ENCODE data around the gene ZCWPW1. TPM values are rescaled to one million over a fixed set of nuclear protein-coding genes. Genes with fewer than 3 reads are reported as not detected.
"Not testable (repeated sequence)": the region's sequence is repeated elsewhere in the genome, so short reads cannot be mapped to it uniquely, and the experiment has no call there.

The ZCWPW1 gene
- total RNA-seq, 1 experiment from 2014 or later, result 1.1 TPM

- Histone ChIP-seq H3K27me3 (no peaks in the 10 kb centered on the region), H3K27ac (no peak overlapping the region), H3K9me3 (replicated peaks) (no peaks in the 10 kb centered on the region), H3K4me1 (0 out of 2 replicates have a peak, but pooled peaks cover 3% of the 10 kb centered on the region), H3K4me3 (no peak overlapping the region), H3K36me3 (no peaks in the 10 kb centered on the region)
- no peak for DNase-seq
Measured at GRCh38 chr7:100466653-100467605, 38.4 kb upstream of the ZCWPW1 start.

GRCh38 chr7:100465702-100466311 lies 37.3 kb upstream of the ZCWPW1 start:
- Histone ChIP-seq H3K9me3 (replicated peaks) (no peaks in the 10 kb centered on the region), H3K4me3 (peak overlapping the region; percentile 32; the same call in 1 of the 2 replicates), H3K27ac (no peak overlapping the region), H3K36me3 (no peaks in the 10 kb centered on the region), H3K4me1 (0 out of 2 replicates have a peak, but pooled peaks cover 3% of the 10 kb centered on the region), H3K27me3 (no peaks in the 10 kb centered on the region)
- DNase-seq, result peak; percentile 79 to 88

GRCh38 chr7:100465299-100465698 lies 36.8 kb upstream of the ZCWPW1 start:
- H3K27ac ChIP-seq, result no peak overlapping the region

GRCh38 chr7:100464791-100465190 lies 36.3 kb upstream of the ZCWPW1 start:
- Histone ChIP-seq H3K4me3 (no peak overlapping the region), H3K36me3 (no peaks in the 10 kb centered on the region), H3K27ac (no peak overlapping the region), H3K9me3 (replicated peaks) (no peaks in the 10 kb centered on the region), H3K4me1 (0 out of 2 replicates have a peak, but pooled peaks cover 3% of the 10 kb centered on the region), H3K27me3 (no peaks in the 10 kb centered on the region)
- no peak for DNase-seq

More at GRCh38 chr7:100465299-100465698, 36.8 kb upstream of the ZCWPW1 start:
- no peaks in the 10 kb centered on the region for H3K27me3 ChIP-seq
- no peaks in the 10 kb centered on the region for H3K36me3 ChIP-seq
- H3K9me3 ChIP-seq (replicated peaks), result no peaks in the 10 kb centered on the region
- 0 out of 2 replicates have a peak, but pooled peaks cover 3% of the 10 kb centered on the region for H3K4me1 ChIP-seq
- no peak for DNase-seq
- no peak overlapping the region for H3K4me3 ChIP-seq

GRCh38 chr7:100464210-100464660 lies 35.7 kb upstream of the ZCWPW1 start, which contains the start of gene SPACDR:
TSS of gene SPACDR (minus strand) at chr7:100464260. CDS start at chr7:100464025, 235 bp downstream.
- no peak within 1 kb of the TSS for H3K27ac ChIP-seq
- H3K9me3 ChIP-seq (replicated peaks), result no peaks in the 10 kb centered on the region
- no peak within 1 kb of the TSS for H3K4me3 ChIP-seq
- H3K27me3 ChIP-seq, result no peaks in the 10 kb centered on the region
- 0 out of 2 replicates have a peak, but pooled peaks cover 3% of the 10 kb centered on the region for H3K4me1 ChIP-seq
- no peaks in the 10 kb centered on the region for H3K36me3 ChIP-seq
- no peak for DNase-seq

- Histone ChIP-seq H3K4me3 (no peak overlapping the region), H3K9me3 (replicated peaks) (no peaks in the 10 kb centered on the region), H3K4me1 (peaks cover 17% of the 10 kb centered on the region), H3K27me3 (no peaks in the 10 kb centered on the region), H3K27ac (no peak overlapping the region), H3K36me3 (no peaks in the 10 kb centered on the region)
- no peak for DNase-seq
Measured at GRCh38 chr7:100457033-100457432, 28.5 kb upstream of the ZCWPW1 start.

GRCh38 chr7:100456562-100456961 lies 28.1 kb upstream of the ZCWPW1 start:
- no peaks in the 10 kb centered on the region for H3K27me3 ChIP-seq
- peaks cover 17% of the 10 kb centered on the region for H3K4me1 ChIP-seq
- H3K27ac ChIP-seq, result no peak overlapping the region
- no peak overlapping the region for H3K4me3 ChIP-seq
- no peaks in the 10 kb centered on the region for H3K36me3 ChIP-seq
- no peak for DNase-seq
- H3K9me3 ChIP-seq (replicated peaks), result no peaks in the 10 kb centered on the region

- H3K9me3 ChIP-seq (replicated peaks), result no peaks in the 10 kb centered on the region
- no peaks in the 10 kb centered on the region for H3K36me3 ChIP-seq
- peaks cover 17% of the 10 kb centered on the region for H3K4me1 ChIP-seq
- no peaks in the 10 kb centered on the region for H3K27me3 ChIP-seq
- no peak for DNase-seq
- H3K4me3 ChIP-seq, result no peak overlapping the region
- no peak overlapping the region for H3K27ac ChIP-seq
Measured at GRCh38 chr7:100455206-100455605, 26.7 kb upstream of the ZCWPW1 start.

- peaks cover 17% of the 10 kb centered on the region for H3K4me1 ChIP-seq
- H3K4me3 ChIP-seq; DNase-seq; H3K27ac ChIP-seq; H3K36me3 ChIP-seq; H3K27me3 ChIP-seq; H3K9me3 ChIP-seq (replicated peaks): not testable (repeated sequence)
Measured at GRCh38 chr7:100453854-100454253, 25.4 kb upstream of the ZCWPW1 start.

- DNase-seq, result no peak
Measured at GRCh38 chr7:100452513-100452912, 24.0 kb upstream of the ZCWPW1 start.

GRCh38 chr7:100449190-100449795 lies 20.8 kb upstream of the ZCWPW1 start:
- H3K27ac ChIP-seq, result no peak overlapping the region
- H3K36me3 ChIP-seq, result no peaks in the 10 kb centered on the region
- H3K27me3 ChIP-seq, result no peaks in the 10 kb centered on the region
- peaks cover 4% of the 10 kb centered on the region; the same call in 1 of the 2 replicates for H3K4me1 ChIP-seq
- no peak overlapping the region for H3K4me3 ChIP-seq
- DNase-seq, result no peak
- H3K9me3 ChIP-seq (replicated peaks), result no peaks in the 10 kb centered on the region

More at GRCh38 chr7:100452513-100452912, 24.0 kb upstream of the ZCWPW1 start:
- H3K4me1 ChIP-seq, result peaks cover 17% of the 10 kb centered on the region
- no peaks in the 10 kb centered on the region for H3K27me3 ChIP-seq
- H3K27ac ChIP-seq, result no peak overlapping the region
- no peaks in the 10 kb centered on the region for H3K9me3 ChIP-seq (replicated peaks)
- H3K4me3 ChIP-seq, result no peak overlapping the region
- H3K36me3 ChIP-seq, result no peaks in the 10 kb centered on the region

- not testable (repeated sequence) for H3K4me3 ChIP-seq; H3K27ac ChIP-seq; H3K9me3 ChIP-seq (replicated peaks); H3K27me3 ChIP-seq; DNase-seq; H3K4me1 ChIP-seq; H3K36me3 ChIP-seq
Measured at GRCh38 chr7:100447363-100447762, 18.9 kb upstream of the ZCWPW1 start.

GRCh38 chr7:100446040-100446439 lies 17.5 kb upstream of the ZCWPW1 start:
- no peaks in the 10 kb centered on the region for H3K9me3 ChIP-seq (replicated peaks)
- no peaks in the 10 kb centered on the region for H3K36me3 ChIP-seq
- no peak overlapping the region for H3K27ac ChIP-seq
- no peak overlapping the region for H3K4me3 ChIP-seq
- DNase-seq, result no peak
- no peaks in the 10 kb centered on the region for H3K27me3 ChIP-seq
- peaks cover 5% of the 10 kb centered on the region; the same call in 1 of the 2 replicates for H3K4me1 ChIP-seq

- no peaks in the 10 kb centered on the region for H3K36me3 ChIP-seq
- H3K27ac ChIP-seq, result no peak overlapping the region
Measured at GRCh38 chr7:100444311-100445278, 16.1 kb upstream of the ZCWPW1 start.

More at GRCh38 chr7:100444311-100445278, 16.1 kb upstream of the ZCWPW1 start:
- Histone ChIP-seq H3K4me1 (peaks cover 5% of the 10 kb centered on the region; the same call in 1 of the 2 replicates), H3K27me3 (no peaks in the 10 kb centered on the region), H3K9me3 (replicated peaks) (no peaks in the 10 kb centered on the region), H3K4me3 (no peak overlapping the region)
- DNase-seq, result peak in 1 of 2 experiments; percentile 34

Measured in SJCRH30 (cell line).